Islet precursor cell (in vitro differentiated cells): ENCODE measurements around the gene SPRED2.
A peak's percentile ranks its signal among the peaks of the same experiment; 100 is the strongest.

Source experiments
- DNase-seq: peaks from one replicate; pipeline ENCODE4 v3.0.0-alpha.2; 2018

SPRED2 gene, protein sequence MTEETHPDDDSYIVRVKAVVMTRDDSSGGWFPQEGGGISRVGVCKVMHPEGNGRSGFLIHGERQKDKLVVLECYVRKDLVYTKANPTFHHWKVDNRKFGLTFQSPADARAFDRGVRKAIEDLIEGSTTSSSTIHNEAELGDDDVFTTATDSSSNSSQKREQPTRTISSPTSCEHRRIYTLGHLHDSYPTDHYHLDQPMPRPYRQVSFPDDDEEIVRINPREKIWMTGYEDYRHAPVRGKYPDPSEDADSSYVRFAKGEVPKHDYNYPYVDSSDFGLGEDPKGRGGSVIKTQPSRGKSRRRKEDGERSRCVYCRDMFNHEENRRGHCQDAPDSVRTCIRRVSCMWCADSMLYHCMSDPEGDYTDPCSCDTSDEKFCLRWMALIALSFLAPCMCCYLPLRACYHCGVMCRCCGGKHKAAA

DNA sequence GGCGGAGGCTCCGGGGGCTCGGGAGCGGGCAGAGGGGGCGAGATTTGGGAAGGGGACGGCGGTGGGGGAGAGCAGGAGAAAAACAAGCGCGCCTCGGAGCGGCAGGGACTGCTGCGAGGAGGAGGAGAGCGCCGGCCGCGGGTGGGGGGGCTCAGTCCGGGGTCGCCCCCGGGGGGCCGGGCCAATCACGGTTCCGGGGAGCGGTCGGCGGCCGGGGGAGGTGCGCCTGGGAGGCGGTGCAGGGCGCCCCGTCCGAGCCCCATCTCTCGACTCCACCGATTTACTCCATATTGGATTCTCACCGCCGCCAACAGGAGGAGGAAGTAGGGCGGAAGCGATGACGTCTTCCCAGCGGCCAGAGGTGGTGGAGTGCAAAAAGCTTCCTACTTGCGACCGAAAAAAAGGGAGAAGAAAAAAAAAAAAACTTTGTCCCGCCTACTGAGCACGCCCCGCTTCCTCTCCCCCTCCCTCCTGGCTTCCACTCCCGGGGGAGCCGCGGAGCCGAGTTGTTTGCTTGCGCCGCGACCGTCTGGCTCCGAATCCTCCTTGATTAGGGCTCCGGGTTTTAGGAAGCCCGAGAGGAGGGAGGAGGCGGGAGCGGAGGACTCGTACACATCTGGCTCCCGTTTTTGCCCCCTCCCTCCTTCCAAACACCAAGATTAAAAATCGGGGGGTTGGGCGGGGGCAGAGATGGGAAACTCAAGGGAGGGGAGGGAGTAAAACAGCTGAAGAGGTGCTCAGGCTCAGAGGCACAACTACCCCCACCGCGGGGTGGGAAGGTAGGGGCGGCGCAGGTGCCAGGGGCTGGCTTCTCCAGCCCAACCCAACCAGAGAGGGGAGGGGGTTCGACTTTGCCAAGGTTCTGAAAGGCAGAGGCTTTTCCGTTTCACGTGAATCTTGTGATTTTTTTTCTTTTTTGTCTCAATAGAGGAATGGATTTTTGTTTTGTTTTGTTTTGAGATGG, at the start of gene SPRED2:
SPRED2 (minus strand) TSS at position 373 of the 964 bp plus-strand sequence. CDS start 612 bp downstream, outside the sequence.
- DNase-seq, result peak; percentile 96

DNA sequence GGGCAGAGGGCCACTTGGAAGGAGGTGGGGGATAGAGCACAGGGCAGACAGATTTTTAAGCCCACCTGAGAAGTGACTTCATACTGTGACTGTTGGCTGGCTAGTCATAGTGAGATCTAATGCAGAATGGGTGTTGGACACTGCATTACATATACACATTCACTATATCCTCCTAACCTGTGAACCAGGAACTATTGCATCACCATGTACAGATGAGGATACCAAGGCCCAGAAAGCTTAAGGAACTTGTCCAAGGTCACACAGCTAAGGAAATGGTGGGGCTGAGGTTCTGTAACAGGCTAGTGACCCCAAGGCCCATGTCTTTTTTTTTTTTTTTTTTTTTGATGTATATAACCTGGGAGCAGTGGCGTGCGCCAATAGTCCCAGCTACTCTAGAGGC, 49.6 kb upstream of the SPRED2 start:
- DNase-seq, result no peak

DNA sequence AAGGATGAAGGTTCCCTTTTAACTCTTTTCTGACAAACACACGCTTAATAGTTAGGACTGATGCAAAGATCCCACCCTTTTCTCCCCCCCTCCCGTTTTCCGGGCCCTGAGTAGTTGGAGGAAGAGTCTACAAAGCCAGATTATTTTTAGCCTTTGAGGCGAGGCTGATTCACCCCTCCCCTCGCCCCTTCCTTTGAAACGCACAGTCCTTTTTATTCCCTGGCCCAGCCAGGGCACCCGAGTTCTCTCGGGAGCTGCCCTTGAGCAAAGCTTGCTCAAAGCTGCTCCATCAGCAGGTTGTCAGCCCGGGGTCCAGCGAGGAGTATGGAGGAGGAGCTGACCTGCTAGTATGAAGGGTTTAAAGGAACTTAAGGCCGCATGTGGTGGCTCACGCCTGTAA, 47.1 kb upstream of the SPRED2 start:
- no peak for DNase-seq

DNA sequence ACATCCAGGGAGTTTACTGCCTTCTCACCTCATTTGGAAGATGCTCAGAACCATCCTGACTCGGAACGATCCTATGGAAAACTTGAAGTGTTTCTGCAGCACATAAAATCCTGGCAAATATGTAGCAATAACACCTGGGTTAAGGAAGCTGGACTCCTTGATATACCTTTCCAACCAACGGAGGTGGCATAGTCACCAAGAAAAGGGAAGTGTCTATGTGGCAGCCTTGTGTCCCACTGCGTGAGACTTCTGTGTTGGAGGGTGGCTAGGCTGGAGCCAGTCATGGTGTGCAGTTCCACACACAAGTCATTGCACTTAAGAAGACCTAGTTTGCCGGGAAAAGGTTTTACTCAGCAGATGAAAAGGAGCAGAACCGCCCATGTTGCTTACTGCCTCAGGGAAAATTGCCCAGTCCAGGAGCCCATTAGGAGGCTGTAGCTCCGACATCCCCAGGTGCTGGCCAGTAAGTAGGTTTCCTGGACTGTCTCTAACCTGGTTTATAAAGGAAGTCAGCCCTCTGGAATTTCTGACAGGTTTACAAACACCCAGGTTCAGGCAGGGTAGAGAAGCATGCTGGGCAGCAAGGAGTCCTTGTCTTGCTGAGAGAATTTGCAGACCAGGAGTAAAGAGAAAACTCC, 46.2 kb upstream of the SPRED2 start:
- peak; percentile 93 for DNase-seq

DNA sequence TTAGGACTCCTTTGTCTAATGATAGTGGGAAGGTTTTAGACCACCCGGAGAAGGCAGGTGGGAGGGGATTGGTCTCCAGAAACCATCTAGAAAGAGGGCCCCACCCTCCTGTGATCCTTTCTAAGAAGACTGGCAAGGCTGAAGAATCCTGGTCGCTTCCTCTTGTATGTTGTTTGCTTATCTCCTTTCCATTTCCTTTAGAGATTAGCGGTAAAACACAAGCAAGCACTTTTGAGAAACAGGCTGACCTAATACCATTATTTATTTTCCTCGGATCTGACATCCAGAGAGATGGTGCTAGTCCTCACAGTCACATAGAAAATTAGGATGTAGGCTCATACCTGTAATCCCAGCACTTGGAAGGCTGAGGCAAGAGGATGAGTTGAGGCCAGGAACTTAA, 45.2 kb upstream of the SPRED2 start:
- no peak for DNase-seq

DNA sequence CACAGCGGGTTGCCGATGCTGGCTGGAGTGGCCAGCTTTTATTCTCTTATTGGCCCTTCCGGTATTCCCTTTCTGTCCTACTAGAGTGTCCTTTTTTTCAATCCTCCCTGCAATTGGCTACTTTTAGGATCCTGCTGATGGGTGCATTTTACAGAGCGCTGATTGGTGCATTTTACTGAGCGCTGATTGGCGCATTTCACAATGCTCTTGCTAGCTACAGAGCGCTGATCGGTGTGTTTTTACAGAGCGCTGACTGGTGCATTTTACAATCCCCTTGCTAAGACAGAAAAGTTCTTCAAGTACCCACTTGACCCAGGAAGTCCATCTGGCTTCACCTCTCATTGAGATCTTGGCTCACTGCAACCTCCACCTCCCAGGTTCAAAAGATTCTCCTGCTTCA, 44.4 kb upstream of the SPRED2 start:
- no peak for DNase-seq

DNA sequence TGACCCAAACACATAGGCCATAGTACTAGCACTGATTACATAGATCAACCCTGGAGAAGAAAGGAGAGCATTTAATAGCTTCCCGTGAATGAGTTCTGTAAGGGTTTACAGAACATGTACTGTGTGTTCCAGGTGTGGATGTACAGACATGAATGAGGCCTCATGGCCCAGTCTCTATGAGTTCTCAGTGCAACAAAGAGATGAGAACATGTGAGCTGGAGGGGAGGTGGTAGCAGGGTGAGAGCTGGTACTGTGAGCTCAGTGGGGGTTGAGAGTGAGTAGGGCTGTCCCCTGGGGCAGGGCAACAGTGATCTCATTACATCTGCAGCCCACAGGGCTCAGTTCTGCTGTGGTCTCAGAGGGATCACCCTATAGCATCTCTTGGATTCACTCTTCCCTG, 42.6 kb upstream of the SPRED2 start:
- DNase-seq, result no peak

DNA sequence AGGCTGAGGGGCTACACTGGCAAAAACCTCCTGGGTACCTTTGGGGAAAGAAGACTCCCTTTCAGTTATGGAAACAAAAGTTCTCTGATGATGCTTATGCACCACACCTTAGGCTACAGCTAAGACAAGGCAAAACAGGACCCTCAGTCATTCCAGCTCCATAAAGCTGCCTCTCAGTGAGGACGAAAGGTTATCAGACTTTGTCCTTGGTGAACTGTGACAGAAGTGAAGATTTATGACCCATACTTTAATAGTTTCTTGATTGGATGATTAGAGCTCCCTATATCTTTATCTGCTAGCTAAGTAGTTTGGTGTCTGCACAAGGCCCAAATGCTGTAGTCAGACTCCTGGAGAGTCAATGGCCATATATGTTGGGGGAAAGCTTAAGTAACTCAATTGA, 40.6 kb upstream of the SPRED2 start:
- DNase-seq, result no peak

DNA sequence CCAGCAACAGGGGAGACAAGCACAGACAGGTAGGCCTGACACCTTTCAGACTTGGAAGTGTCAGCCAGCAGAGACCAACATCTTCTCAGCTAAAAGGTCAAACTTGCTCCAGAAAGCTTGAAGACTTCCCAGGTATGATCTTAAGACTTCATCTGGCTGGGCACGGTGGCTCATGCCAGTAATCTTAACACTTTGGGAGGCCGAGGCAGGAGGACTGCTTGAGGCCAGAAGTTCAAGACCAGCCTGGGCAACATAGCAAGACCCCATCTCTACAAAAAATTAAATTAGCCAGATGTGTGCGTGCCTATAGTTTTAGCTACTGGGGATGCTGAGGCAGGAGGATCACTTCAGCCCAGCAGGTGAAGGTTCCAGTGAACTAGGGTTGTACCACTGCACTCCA, 39.0 kb upstream of the SPRED2 start:
- DNase-seq, result no peak

DNA sequence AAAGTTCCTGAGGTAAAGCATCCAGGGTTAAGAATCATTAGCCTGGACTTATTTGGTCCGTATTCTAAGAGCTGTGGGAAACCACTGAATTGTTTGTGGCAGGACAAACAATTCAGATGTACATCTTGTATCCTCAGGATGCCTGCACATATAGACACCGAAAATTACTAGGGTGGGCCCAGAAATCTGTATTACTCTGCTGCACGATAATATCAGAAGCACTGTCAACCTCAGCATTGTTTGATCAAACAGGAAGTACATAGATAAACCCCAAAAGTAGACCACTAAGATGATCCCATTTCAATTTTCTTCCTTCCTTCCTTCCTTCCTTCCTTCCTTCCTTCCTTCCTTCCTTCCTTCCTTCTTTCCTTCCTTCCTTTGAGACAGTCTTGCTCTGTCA, 34.2 kb upstream of the SPRED2 start:
- no peak for DNase-seq

DNA sequence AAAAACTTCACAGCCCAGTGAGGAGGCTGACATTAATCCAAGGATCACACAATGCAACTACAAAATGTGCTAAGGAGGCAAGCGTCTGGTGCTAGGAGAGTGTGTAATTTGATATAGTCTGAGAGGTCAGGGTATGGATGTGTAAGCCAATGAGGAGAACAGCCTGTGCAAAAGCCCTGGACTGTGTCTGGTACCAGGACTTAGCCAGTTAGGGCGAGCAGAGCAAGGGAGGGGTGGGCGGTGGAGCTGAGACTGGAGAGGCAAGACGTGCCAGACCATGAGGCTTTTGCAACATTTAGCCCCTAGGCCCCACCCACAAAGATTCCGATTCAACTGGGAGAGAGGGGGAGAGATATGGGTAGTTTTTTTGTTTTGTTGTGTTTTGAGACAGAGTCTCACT, 33.5 kb upstream of the SPRED2 start:
- peak; percentile 61 for DNase-seq

DNA sequence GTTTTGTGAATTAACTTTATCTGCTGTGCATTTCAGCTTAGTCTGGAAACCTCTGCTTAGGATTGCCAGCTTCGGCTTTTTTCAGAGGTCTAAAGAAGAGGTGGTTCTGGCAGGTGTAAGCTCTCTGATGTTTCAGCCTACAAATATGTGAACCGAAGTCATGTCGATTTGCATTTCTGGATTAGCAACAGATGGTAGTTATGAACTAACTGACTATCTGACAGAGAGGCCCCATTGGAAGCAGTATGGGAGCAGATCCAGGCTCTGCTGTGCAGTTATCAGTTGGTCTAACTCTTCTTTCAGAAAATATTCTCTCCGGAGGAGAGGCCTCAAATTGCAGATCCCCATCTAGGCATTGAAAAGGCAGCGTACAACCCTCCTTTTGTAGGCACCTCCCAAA, 32.7 kb upstream of the SPRED2 start:
- no peak for DNase-seq

DNA sequence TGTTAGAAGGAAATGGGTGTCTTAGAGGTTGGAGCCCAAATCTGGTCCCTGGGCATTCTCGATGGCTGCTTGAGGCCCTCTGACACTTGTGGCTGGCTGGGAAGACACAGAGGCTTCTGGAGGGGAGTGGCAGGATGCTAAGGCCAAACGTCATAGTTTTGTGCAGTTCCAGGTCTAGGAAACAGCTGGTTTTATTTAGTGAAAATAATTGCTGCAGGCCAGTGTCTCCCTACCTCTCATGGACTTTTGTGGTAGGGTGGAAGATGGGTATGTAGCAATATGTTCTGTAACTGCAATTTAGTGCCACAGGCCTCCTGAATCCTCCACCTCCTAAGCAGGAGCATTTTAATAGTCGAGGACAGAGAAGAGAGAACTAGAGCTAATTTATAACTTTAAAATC, 32.2 kb upstream of the SPRED2 start:
- no peak for DNase-seq

DNA sequence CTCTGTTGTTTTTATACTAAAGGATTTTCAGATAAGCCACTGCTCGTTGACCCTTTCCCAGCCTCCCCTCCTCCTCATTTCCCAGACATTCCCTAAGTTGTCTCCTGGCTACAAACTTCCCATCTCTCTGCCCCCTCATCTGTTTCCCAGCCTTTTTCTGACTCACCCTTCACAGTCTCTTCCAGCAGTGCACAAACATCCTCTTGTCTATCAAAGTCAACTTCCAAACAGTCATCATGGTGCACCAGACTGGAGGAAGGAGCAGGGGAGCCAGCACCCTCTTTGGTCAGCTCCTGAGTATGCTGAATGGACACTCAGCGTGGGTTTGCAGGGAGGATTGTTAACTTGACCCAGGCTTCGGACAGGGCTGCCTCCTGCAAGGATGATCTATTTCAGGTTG, 26.6 kb upstream of the SPRED2 start:
- DNase-seq, result peak; percentile 87

DNA sequence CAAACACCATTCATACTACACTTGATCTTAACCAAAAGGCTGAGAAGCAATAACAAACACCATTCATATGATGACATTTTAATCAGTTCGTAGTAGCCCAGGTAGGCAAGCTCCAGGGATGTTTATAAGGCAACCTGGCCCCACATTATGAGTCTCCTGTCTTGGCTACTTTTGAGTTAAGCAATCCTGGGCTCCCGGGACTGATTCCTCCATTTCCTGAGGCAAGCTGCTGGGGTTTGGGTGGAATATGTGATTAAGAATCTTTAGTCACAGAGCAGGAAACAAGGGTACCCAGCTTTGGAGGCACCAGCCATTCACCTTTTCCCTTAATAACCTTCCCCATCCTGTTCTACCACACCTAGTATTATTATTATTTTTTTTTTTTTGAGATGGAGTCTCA, 24.5 kb upstream of the SPRED2 start:
- no peak for DNase-seq

DNA sequence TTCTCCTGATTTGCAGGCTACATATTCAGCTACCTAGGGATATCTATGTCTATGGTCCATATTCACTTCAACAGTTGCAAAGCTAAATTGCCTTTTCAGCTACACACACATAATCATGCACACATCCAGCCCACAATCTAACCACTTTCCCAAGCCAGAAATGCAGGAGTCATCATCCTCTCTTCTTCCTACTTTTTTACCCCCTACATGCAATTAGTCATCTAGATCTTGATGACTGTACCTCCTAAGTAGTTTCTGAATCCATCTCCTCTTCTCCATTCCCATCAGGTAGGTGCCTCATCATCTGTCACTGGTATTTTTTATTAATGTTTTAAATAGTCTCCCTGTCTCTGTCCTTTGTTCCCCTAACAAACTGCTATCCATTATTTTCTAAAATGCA, 23.7 kb upstream of the SPRED2 start:
- DNase-seq, result no peak

DNA sequence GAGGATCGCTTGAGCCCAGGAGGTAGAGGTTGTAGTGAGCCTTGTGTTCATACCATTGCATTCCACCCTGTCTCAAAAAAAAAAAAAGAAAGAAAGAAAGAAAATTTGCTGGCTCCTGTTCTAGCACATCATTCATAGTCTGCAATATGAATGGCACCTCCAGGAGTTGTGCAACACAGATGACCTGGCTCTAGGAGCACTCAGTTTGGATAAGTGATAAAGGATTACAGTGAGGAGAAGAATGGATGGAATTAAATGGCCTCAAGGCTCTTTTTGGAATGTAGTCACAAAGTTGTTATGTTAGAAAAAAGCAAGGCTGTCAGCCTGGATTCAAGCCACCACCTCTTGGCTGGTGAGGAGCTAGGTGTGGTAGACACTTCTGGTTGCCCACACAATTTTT, 21.5 kb upstream of the SPRED2 start:
- DNase-seq, result no peak

DNA sequence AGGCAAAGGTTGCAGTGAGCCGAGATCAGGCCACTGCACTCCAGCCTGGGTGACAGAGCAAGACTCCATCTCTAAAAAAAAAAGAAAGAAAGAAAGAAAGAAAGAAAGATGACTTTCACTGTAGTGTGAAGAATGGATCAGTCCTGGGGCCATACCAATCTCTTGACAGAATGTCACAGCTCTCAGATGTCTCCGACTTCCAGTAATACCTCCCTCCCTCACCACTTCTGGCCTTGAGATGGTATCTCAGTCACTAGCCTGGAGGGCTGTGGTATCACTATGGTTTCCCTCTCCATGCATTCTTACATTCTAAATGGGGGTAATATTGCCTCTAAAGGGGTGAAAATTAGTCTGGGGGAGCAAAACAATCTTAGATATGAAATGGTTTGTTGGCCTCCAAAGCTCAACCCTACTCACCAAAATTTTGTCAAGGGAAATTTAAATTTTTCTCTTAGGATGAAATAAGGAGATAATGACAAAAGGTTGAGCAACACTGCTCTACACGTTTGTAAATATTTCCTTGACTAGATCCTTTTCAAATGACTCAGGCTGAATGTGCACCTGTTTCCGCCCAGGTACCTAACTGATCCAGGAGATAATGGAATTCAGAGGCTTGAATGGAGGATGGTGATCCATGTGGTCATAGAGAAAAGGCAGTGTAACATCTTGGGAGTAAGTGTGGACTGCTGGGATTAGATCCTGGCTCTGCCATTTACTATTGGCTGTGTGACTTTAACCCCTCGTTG, 19.9 kb upstream of the SPRED2 start:
- peak; percentile 76 for DNase-seq

DNA sequence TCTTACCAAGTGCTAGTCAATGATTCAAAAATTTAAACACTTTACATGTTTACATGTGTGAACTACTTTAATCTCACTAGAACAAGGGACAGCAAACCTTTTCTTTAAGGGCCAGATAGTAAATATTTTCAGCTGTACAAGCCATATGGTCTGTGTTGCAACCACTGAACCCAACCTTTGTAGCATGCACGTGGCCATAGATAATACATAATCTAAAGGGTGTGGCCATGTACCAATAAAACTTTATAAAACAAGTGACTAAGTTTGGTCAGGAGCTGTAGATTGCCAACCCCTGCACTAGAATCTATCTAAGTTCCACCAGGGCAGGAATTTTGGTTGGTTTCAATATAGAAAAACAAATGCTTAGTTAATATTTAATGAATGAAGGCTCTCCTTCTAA, 18.4 kb upstream of the SPRED2 start:
- no peak for DNase-seq

DNA sequence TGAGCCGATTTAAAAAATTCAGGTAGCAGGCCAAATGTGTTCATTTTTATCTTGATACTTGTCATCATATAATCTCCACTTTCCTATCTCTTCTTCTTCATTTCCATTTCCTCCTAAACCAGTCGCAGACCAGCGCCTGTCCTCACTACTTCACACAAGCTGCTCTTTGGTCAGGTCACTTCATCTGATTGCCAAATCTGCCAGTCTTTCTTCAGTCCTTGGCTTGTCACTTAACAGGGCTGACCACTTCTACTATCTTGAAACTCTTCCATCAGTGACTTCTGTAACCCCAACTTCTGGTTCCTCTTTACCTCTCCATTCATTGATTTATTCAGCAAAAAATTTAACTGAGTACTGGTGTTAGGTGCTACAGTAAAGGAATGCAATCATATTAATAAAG, 18.0 kb upstream of the SPRED2 start:
- DNase-seq, result no peak

DNA sequence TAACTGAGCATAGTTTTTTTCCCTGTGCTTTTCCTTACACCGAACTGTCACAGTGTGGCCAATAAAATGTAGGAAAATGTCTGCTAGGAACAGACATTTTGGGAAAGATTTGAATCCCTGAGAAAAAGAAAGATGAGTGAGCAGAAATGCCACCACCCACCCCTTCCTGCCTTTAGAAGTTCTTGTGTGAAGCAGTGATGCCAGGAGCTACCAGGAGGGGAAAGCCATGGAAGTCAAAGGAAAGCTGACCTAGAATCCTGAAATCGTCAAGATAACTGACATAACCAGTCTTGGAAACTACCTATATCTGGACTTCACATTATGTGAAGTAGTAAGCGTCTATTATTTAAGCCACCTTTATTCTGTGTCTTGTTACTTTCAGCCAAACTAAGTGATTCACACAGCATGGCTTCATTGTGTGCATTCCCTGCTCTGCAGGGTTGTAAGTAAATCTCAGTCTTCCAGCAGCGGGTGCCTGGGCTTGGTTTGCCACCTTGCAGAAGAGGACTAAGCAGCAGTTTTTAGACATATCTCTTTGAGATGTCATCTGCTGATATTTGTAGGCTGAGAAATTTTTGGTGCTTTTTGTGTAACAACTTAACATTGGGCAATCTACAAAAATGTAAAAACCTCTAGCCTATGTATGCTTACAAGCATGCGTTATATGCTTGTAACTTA, 11.2 kb upstream of the SPRED2 start:
- DNase-seq, result no peak

DNA sequence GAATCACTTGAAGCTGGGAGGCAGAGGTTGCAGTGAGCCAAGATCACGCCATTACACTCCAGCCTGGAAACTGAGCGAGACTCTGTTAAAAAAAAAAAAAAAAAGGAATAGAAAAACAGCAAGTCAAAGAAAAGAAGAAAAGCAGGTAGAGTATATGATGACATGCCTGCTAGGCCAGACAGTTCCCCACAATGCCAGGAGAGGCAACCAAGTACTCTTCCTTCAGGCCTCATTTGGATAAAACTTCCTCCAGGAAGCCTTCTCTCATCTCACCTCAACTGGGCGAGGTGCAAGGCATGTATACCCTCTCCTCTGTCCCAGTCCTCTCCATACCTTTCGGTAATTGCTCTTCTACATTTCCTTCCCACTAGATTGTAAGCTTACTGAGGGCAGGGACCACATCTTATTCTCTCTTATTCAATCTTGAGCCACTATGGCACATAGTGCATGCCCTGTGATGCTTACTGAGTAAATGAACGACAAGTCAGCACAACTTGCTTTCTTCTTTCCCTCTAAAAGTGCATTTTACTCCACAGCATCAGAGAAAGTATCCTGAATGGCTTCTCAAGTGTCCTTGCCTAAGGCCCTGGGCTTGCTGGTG, 10.1 kb upstream of the SPRED2 start:
- DNase-seq, result no peak
